Endothelial cell of umbilical vein (primary cell): ENCODE measurements around the gene SCUBE3. TPM values are rescaled to one million over a fixed set of nuclear protein-coding genes. Genes with fewer than 3 reads are reported as not detected.

Source experiments
- BruUV-seq: library from RNA; stranded (reverse); fragments of 400-500 nt; replicated peaks from 2 replicates; lab custom pipeline; 2021; lab: Mats Ljungman, UMichigan
- CTCF ChIA-PET: fragments of 300-600, 350-600 bp; sonication (Branson Sonifier 250); formaldehyde crosslinking; loops from one replicate; lab custom pipeline; 2021; ENCODE audit warnings: antibody characterized with exemption, inconsistent platforms; lab: Charles Lee
- POLR2A ChIA-PET: fragments of 300-600, 350-600 bp; sonication (Branson Sonifier 250); formaldehyde crosslinking; loops from one replicate; lab custom pipeline; 2021; ENCODE audit warnings: antibody characterized with exemption, inconsistent platforms; lab: Charles Lee
- DNase-seq: peaks from one replicate; pipeline ENCODE4 v3.0.0-alpha.2; 2011; ENCODE audit warnings: low read depth, low spot score
- FAIRE-seq: peaks from 2 replicates; lab custom pipeline; 2011; peaks lifted over from hg19 to GRCh38; lab: Jason Lieb, UNC
- H2AFZ ChIP-seq: 2 replicates; pipeline ENCODE4 v1.6.0; 2012; ENCODE audit warnings: low read depth, low read length, control low read depth, inconsistent platforms
- H3K27ac ChIP-seq: 2 replicates; pipeline ENCODE4 v1.5.1; 2011; ENCODE audit warnings: low read depth, mild to moderate bottlenecking, control low read depth, low read length, moderate library complexity; ENCODE audit not compliant: insufficient read depth
- H3K27me3 ChIP-seq, 2 experiments: 2 replicates each; pipeline versions ENCODE4 v1.6.0 to v1.6.1; 2011; ENCODE audit warnings: low read length in 2 of 2, mixed read lengths in 1 of 2; ENCODE audit not compliant: control insufficient read depth in 2 of 2, insufficient read depth in 2 of 2
- H3K36me3 ChIP-seq, 2 experiments: 2 replicates in 1 of 2; 3 replicates in 1 of 2; pipeline ENCODE4 v1.5.1; 2011; ENCODE audit warnings: low read length in 2 of 2, mild to moderate bottlenecking in 1 of 2, moderate library complexity in 1 of 2; ENCODE audit not compliant: control insufficient read depth in 2 of 2, insufficient read depth in 2 of 2; ENCODE audit errors: extremely low read depth in 1 of 2
- H3K4me1 ChIP-seq: 3 replicates; pipeline ENCODE4 v1.5.1; 2011; ENCODE audit warnings: mild to moderate bottlenecking, low read length; ENCODE audit not compliant: control insufficient read depth, insufficient read depth; ENCODE audit errors: extremely low read depth
- H3K4me2 ChIP-seq: 2 replicates; pipeline ENCODE4 v1.6.1; 2011; ENCODE audit warnings: low read length, control low read depth, mixed read lengths; ENCODE audit not compliant: insufficient read depth
- H3K4me3 ChIP-seq, 3 experiments: fragments of 200-600 bp in 1 of 3; sonication (generic), shearing (Covaris generic) in 1 of 3; replicated peaks in 1 of 3; 2 replicates each; pipeline ENCODE4 v1.5.1; 2011 to 2016; ENCODE audit warnings: control low read depth in 3 of 3, low read length in 3 of 3, mild to moderate bottlenecking in 2 of 3, inconsistent platforms in 1 of 3, low read depth in 1 of 3, moderate library complexity in 1 of 3; ENCODE audit not compliant: insufficient read depth in 1 of 3
- H3K79me2 ChIP-seq: 2 replicates; pipeline ENCODE4 v1.6.0; 2012; ENCODE audit warnings: low read length, inconsistent platforms; ENCODE audit not compliant: control insufficient read depth, insufficient read depth
- H3K9ac ChIP-seq: replicated peaks from 2 replicates; pipeline ENCODE3; 2011; ENCODE audit warnings: low read length, control low read depth; ENCODE audit not compliant: insufficient read depth; ENCODE audit errors: extremely low read depth
- H3K9me1 ChIP-seq: replicated peaks from 3 replicates; pipeline ENCODE4 v1.6.0; 2011; ENCODE audit warnings: mild to moderate bottlenecking, low read length; ENCODE audit not compliant: control insufficient read depth, insufficient read depth; ENCODE audit errors: extremely low read depth
- H3K9me3 ChIP-seq: replicated peaks from 2 replicates; pipeline ENCODE4 v1.5.1; 2012; ENCODE audit warnings: low read length, inconsistent platforms; ENCODE audit not compliant: control insufficient read depth, insufficient read depth
- H4K20me1 ChIP-seq: replicated peaks from 2 replicates; pipeline ENCODE3; 2011; ENCODE audit warnings: mild to moderate bottlenecking, low read length; ENCODE audit not compliant: control insufficient read depth, insufficient read depth; ENCODE audit errors: extremely low read depth
- EZH2 ChIP-seq: IDR thresholded peaks from 2 replicates; pipeline ENCODE4 v1.6.1; 2012; ENCODE audit warnings: borderline replicate concordance, low read depth, mild to moderate bottlenecking, moderate library complexity, low read length, inconsistent platforms; ENCODE audit not compliant: severe bottlenecking
- FOS ChIP-seq: IDR thresholded peaks from 2 replicates; pipeline ENCODE4 v1.6.1; 2011; ENCODE audit warnings: mild to moderate bottlenecking, low read length, moderate library complexity, borderline replicate concordance; ENCODE audit not compliant: insufficient read depth
- GATA2 ChIP-seq: IDR thresholded peaks from 2 replicates; pipeline ENCODE4 v1.7.0; 2011; ENCODE audit warnings: low read depth, mild to moderate bottlenecking, moderate library complexity, mixed read lengths, low read length; ENCODE audit not compliant: insufficient read length, insufficient read depth
- JUN ChIP-seq: IDR thresholded peaks from 2 replicates; pipeline ENCODE4 v1.6.1; 2011; ENCODE audit warnings: borderline replicate concordance, low read depth; ENCODE audit not compliant: insufficient read length, insufficient read depth
- MYC ChIP-seq: IDR thresholded peaks from one replicate; pipeline ENCODE4 v1.6.1; 2011; ENCODE audit warnings: mild to moderate bottlenecking, low read depth, low read length
- POLR2A ChIP-seq: IDR thresholded peaks from 2 replicates; pipeline ENCODE4 v1.6.1; 2012; ENCODE audit warnings: low read depth, mild to moderate bottlenecking, control low read depth, low read length
- POLR2AphosphoS5 ChIP-seq: IDR thresholded peaks from 2 replicates; pipeline ENCODE4 v1.6.1; 2012; ENCODE audit warnings: low read depth, mild to moderate bottlenecking, control low read depth, low read length, moderate library complexity; ENCODE audit not compliant: insufficient read depth
- dilution Hi-C: fragments of 300-500 bp; cut with MboI; formaldehyde crosslinking; loops from one replicate; pipeline ENCODE4 v1.15.0; 2019; ENCODE audit warnings: low sequenced_read_pairs; ENCODE audit not compliant: extremely low pct_ligation_motif_present
- intact Hi-C: fragments of 100-400 bp; cut with micrococcal nuclease; formaldehyde crosslinking; loops from one replicate; pipeline ENCODE4 v1.10.0; 2022
- polyA plus RNA-seq, 4 experiments: library from polyadenylated mRNA; depleted of rRNA in 3 of 4; stranded (reverse) in 3 of 4; unstranded in 1 of 4; fragments of >200 nt; gene quantifications; 2 replicates each; pipeline versions ENCODE4 v1.2.1 to v1.2.3, GENCODE V29; 2011 to 2012; ENCODE audit warnings: missing spikeins in 1 of 4
- total RNA-seq: library from RNA; stranded (reverse); gene quantifications from 2 replicates; pipeline ENCODE4 v1.2.3, GENCODE V29; 2021
- TF ChIP-seq, protein P1 (sequence below), 2 donors: IDR thresholded peaks; 1 replicate in 1 of 2; 2 replicates in 1 of 2; pipeline ENCODE4 v1.5.1; 2011; ENCODE audit warnings: low read length in 2 of 2, mild to moderate bottlenecking in 2 of 2, moderate library complexity in 2 of 2, control low read depth in 1 of 2, inconsistent platforms in 1 of 2, low read depth in 1 of 2; ENCODE audit not compliant: insufficient read depth in 1 of 2; ENCODE audit errors: extremely low read depth in 1 of 2
- TF ChIP-seq, protein P2 (sequence below): IDR thresholded peaks from 2 replicates; pipeline ENCODE4 v1.6.1; 2011; ENCODE audit not compliant: insufficient read depth, insufficient read length

SCUBE3 gene
- total and polyA plus RNA-seq, 2 donors (not counting 3 experiments of a cell fraction or from before 2014, with no cell fraction given), result 1.1 to 1.5 TPM

DNA sequence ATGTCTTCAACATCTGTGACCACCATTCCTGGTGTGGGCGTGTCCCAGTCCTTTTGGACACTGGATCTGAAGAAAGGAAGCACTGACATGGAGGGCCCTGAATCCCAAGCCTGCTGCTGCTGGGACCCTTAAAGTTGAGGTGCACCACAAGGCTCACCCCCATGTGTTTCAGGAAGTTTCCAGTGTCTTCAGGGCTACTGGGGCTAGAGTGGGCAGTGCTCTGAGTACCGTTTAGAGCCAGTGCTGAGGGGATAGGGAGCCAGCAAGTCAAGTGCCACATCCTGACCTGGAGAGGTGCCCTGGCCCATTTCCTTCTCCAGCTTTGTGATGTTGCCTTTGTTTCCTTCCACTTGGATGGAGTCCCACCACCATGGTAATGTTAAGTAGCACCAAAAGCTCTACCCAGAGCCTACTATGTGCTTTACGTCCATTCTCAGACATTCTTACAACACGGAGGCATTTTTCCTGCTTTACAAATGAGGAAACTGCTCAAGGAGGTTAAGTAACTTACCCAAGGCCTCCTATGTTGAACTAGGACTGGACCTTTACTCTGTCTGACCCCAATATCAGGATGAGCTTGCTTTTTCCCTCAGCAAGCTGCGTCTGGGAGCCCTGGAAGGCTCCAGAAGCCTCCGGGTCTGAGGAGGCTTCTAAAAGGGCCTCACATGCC, 83.3 kb downstream of the SCUBE3 start:
- no peaks in the 10 kb centered on the region for H3K79me2 ChIP-seq
- H3K4me3 ChIP-seq, result no peak overlapping the region
- CTCF ChIA-PET, result interaction anchor here (1.0 to 3.8 kb wide), 16 partner anchors 8 to 440 kb away, joined by 3 to 67 read pairs (median 5); partner anchors contain the start of genes ARMC12, PPARD and RPL10A
- H3K27me3 ChIP-seq, result no peaks in the 10 kb centered on the region
- H4K20me1 ChIP-seq, result no peaks in the 10 kb centered on the region
- FAIRE-seq (no peak), DNase-seq (peak; percentile 9)
- POLR2A ChIA-PET, result no interaction called here
- H2AFZ ChIP-seq, result no peak overlapping the region
- H3K36me3 ChIP-seq, result peaks cover 6 to 19% of the 10 kb centered on the region in 2 experiments
- no TSS peak for BruUV-seq
- dilution Hi-C loops (no loop called here), intact Hi-C loops (loop anchor here (1.0 to 10.0 kb wide), 6 partner anchors 30 to 438 kb away; partner anchors contain the start of genes ARMC12, PPARD and RPL10A)
- no peak overlapping the region for H3K27ac ChIP-seq
- H3K4me1 ChIP-seq, result peaks cover 10% of the 10 kb centered on the region
- TF ChIP-seq FOS (no peak), POLR2A (no peak), JUN (no peak), MYC (no peak), POLR2AphosphoS5 (no peak), EZH2 (no peak), GATA2 (no peak)
- TF ChIP-seq, protein P1, sequence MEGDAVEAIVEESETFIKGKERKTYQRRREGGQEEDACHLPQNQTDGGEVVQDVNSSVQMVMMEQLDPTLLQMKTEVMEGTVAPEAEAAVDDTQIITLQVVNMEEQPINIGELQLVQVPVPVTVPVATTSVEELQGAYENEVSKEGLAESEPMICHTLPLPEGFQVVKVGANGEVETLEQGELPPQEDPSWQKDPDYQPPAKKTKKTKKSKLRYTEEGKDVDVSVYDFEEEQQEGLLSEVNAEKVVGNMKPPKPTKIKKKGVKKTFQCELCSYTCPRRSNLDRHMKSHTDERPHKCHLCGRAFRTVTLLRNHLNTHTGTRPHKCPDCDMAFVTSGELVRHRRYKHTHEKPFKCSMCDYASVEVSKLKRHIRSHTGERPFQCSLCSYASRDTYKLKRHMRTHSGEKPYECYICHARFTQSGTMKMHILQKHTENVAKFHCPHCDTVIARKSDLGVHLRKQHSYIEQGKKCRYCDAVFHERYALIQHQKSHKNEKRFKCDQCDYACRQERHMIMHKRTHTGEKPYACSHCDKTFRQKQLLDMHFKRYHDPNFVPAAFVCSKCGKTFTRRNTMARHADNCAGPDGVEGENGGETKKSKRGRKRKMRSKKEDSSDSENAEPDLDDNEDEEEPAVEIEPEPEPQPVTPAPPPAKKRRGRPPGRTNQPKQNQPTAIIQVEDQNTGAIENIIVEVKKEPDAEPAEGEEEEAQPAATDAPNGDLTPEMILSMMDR (IDR thresholded peaks at IDR 0.05; ENCODE audit: extremely low read depth in 1 of 2, insufficient read depth in 1 of 2, low read depth in 1 of 2, low read length in 2 of 2), result no peak
- TF ChIP-seq, protein P2, sequence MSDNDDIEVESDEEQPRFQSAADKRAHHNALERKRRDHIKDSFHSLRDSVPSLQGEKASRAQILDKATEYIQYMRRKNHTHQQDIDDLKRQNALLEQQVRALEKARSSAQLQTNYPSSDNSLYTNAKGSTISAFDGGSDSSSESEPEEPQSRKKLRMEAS, result no peak
- no peaks in the 10 kb centered on the region for H3K9me3 ChIP-seq
- no peak overlapping the region for H3K4me2 ChIP-seq
- H3K9me1 ChIP-seq, result no peaks in the 10 kb centered on the region
- peak overlapping the region; percentile 2 for H3K9ac ChIP-seq
